C4-2B (cell line): Measurements from ENCODE around the gene SLC6A6.

Experiments used
- H3K27ac ChIP-seq: fragments of 450-650 bp; 2 replicates; pipeline ENCODE4 v1.5.1; 2017
- ZFX ChIP-seq: fragments of 450-650 bp; IDR thresholded peaks from 2 replicates; pipeline ENCODE4 v1.6.1; 2017
- TF ChIP-seq, protein P1 (sequence below): fragments of 450-650 bp; conservative IDR thresholded peaks from 2 replicates; pipeline ENCODE4 v1.5.1; 2017; ENCODE audit warnings: mild to moderate bottlenecking

Gene SLC6A6

GRCh38 chr3:14491396-14492190, 89.2 kb downstream of the SLC6A6 start:
- no peak overlapping the region for H3K27ac ChIP-seq
- TF ChIP-seq, protein P1, sequence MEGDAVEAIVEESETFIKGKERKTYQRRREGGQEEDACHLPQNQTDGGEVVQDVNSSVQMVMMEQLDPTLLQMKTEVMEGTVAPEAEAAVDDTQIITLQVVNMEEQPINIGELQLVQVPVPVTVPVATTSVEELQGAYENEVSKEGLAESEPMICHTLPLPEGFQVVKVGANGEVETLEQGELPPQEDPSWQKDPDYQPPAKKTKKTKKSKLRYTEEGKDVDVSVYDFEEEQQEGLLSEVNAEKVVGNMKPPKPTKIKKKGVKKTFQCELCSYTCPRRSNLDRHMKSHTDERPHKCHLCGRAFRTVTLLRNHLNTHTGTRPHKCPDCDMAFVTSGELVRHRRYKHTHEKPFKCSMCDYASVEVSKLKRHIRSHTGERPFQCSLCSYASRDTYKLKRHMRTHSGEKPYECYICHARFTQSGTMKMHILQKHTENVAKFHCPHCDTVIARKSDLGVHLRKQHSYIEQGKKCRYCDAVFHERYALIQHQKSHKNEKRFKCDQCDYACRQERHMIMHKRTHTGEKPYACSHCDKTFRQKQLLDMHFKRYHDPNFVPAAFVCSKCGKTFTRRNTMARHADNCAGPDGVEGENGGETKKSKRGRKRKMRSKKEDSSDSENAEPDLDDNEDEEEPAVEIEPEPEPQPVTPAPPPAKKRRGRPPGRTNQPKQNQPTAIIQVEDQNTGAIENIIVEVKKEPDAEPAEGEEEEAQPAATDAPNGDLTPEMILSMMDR, result no peak
- no peak for TF ChIP-seq ZFX

- no peak overlapping the region for H3K27ac ChIP-seq
- TF ChIP-seq, protein P1, result no peak
- TF ChIP-seq ZFX, result no peak
These were observed 90.8 kb downstream of the SLC6A6 start for GRCh38 chr3:14492948-14493881.

DNA sequence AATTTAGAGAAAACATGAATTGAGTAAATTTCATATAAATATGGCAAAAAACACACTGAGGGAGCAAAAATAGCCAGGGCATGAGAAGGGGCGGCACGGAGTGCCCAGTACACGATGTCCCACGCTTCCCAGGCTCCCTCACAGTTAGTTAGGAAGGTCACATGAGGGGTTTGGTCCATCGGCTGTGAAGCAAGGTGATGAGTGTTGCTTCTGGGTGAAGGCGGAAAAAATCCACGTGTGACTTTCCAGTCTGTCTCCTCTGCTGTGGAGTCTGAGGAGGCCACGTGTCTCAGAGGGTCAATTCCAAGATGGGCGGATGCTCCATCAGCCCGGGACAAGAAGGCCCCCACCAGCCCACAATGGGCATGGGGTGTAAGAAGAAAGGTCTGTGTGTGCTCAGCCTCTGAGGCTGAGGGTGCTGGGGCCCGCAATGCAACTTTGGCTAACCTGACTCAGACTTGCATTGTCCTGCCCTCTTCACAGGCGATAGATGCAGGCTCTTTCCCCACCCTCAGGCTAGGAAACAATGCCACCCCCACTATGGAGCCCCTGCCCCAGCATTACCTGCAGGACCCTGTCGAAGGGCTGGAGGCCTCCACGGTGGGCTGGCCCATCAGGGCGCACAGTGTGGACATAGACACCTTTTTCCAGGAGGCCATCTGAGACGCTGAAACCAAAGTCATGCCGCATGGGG, 92.0 kb downstream of the SLC6A6 start:
- TF ChIP-seq ZFX, result no peak
- TF ChIP-seq, protein P1, result no peak
- no peak overlapping the region for H3K27ac ChIP-seq

GRCh38 chr3:14494973-14495300, 92.5 kb downstream of the SLC6A6 start:
- no peak overlapping the region for H3K27ac ChIP-seq
- TF ChIP-seq, protein P1, result no peak
- TF ChIP-seq ZFX, result no peak

DNA sequence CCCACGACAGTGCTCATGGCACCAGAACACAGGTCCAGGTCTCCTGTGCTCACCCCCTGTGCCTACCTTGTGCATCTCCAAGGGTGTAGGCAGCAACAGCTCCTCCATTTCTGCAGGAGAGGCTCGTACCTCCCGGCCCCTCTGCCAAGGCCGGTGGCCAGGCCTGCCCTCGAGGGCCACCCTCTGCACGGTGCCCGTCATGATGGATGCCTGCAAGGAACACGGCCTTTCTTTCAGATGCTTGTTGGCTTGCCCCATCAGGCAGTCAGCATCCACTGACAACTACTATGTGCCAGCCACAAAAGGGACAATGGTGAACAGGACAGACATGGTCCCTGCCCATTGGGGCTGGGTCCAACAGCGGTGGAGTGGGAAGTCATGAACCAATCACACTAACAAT, 93.9 kb downstream of the SLC6A6 start:
- no peak overlapping the region for H3K27ac ChIP-seq
- TF ChIP-seq ZFX, result no peak
- TF ChIP-seq, protein P1, result no peak

GRCh38 chr3:14497321-14497720, 94.9 kb downstream of the SLC6A6 start:
- no peak overlapping the region for H3K27ac ChIP-seq
- TF ChIP-seq ZFX, result no peak
- TF ChIP-seq, protein P1, result no peak

GRCh38 chr3:14502472-14502871, 100.1 kb downstream of the SLC6A6 start:
- H3K27ac ChIP-seq, result no peak overlapping the region

More at GRCh38 chr3:14502472-14502871, 100.1 kb downstream of the SLC6A6 start:
- no peak for TF ChIP-seq ZFX
- TF ChIP-seq, protein P1, result no peak
